ENCODE data around the gene CHSY3. TPM values are rescaled to one million over a fixed set of nuclear protein-coding genes. Genes with fewer than 3 reads are reported as not detected.

Gene CHSY3
- total RNA-seq, 3 donors from 2014 or later, result 0.52 to 0.96 (median 0.73) TPM

DNA sequence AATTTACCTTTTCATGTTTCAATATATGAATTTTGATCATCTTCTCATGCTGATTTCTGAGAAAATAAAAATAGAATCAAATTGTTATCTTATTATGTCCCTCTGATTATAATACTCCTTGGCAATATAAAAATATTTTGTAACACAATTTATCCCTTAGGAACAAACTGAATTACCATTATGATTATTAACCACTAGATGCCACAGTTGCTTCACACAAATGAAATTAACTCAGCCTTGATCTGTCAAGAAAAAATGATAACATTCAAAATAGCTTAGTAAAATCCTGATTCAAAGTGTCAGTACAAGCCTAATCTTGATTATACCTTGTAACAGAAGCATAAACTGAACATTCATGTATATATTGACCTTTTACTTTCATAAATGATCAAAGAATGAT is 4.8 kb upstream of the CHSY3 start:
- Histone ChIP-seq H3K36me3 (ENCODE audit: low read depth) (no peaks in the 10 kb centered on the region), H3K4me1 (ENCODE audit: low read depth) (no peaks in the 10 kb centered on the region), H3K9me3 (no peaks in the 10 kb centered on the region), H3K4me3 (no peak overlapping the region)
- intact Hi-C loops (cut with DNase I, micrococcal nuclease), result no loop called here
- ATAC-seq (no peak), DNase-seq (no peak)
- TF ChIP-seq CTCF (IDR thresholded peaks at IDR 0.05), result no peak

GRCh38 chr5:129902816-129903215 is 1.4 kb upstream of the CHSY3 start:
- Histone ChIP-seq H3K4me1 (ENCODE audit: low read depth) (peaks cover 22% of the 10 kb centered on the region), H3K36me3 (ENCODE audit: low read depth) (no peaks in the 10 kb centered on the region), H3K4me3 (no peak overlapping the region), H3K9me3 (no peaks in the 10 kb centered on the region)
- TF ChIP-seq CTCF (IDR thresholded peaks at IDR 0.05), result no peak
- DNase-seq (no peak), ATAC-seq (no peak)
- intact Hi-C loops (cut with DNase I, micrococcal nuclease), result no loop called here

GRCh38 chr5:129903466-129904101 is 681 bp upstream of the CHSY3 start:
- ATAC-seq (peak; percentile 19), DNase-seq (no peak)
- peak overlapping the region; percentile 14 for H3K4me3 ChIP-seq
- peaks cover 22% of the 10 kb centered on the region for H3K4me1 ChIP-seq (ENCODE audit: low read depth)
- no peaks in the 10 kb centered on the region for H3K36me3 ChIP-seq (ENCODE audit: low read depth)
- intact Hi-C loops (cut with DNase I, micrococcal nuclease), result no loop called here
- no peak for TF ChIP-seq CTCF (IDR thresholded peaks at IDR 0.05)
- no peaks in the 10 kb centered on the region for H3K9me3 ChIP-seq

GRCh38 chr5:129904667-129905472 is 605 bp downstream of the CHSY3 start:
- intact Hi-C loops (cut with DNase I, micrococcal nuclease), result no loop called here
- ATAC-seq, result peak; percentile 47
- DNase-seq, result peak in 1 of 3 donors; percentile 45
- no peaks in the 10 kb centered on the region for H3K36me3 ChIP-seq (ENCODE audit: low read depth)
- H3K4me1 ChIP-seq (ENCODE audit: low read depth), result peaks cover 22% of the 10 kb centered on the region
- no peak for TF ChIP-seq CTCF (IDR thresholded peaks at IDR 0.05)
- peak overlapping the region; percentile 14 for H3K4me3 ChIP-seq
- H3K9me3 ChIP-seq, result no peaks in the 10 kb centered on the region

DNA sequence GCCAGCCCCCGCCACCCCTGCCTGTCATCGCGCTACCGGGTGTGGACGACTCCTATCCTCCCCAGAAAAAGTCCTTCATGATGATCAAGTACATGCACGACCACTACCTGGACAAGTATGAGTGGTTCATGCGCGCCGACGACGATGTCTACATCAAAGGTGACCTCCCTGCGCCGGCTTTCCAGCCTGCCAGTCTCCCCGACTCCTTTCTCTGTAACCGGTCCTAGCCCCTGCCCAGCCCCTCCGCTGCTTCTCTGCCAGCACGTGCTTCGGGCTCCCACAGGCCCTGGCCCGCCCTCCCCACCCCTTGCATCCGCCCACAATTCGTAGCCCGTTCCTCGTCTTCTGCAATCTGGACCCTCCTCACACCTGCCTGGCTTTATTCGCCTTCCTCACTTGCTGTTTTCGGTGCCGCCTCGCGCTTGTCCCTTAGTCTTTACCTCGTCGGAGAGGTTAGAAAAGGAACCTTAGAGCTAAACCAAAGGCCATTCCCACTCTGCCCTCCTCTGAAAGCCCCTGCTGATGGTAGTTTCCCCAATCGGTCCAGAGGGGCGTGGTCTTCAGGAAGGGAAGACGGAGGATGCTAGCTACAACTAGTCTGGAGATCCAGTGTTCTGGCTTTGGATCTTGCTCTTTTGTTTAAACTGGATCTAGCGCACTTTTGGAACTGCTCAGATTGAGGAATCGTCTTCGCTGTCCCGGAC is 1.4 kb downstream of the CHSY3 start:
- Histone ChIP-seq H3K9me3 (no peaks in the 10 kb centered on the region), H3K4me3 (no peak overlapping the region), H3K36me3 (ENCODE audit: low read depth) (no peaks in the 10 kb centered on the region), H3K4me1 (ENCODE audit: low read depth) (peaks cover 22% of the 10 kb centered on the region)
- TF ChIP-seq CTCF (IDR thresholded peaks at IDR 0.05), result no peak
- ATAC-seq (no peak), DNase-seq (peak in 2 of 3 donors; percentile 17 to 31)
- intact Hi-C loops (cut with DNase I, micrococcal nuclease), result no loop called here
